MCF 10A (cell line): Measurements from ENCODE around the gene PTPRT. TPM values are rescaled to one million over a fixed set of nuclear protein-coding genes. Genes with fewer than 3 reads are reported as not detected.

ENCODE experiments used
- BruUV-seq: library from RNA; stranded (reverse); fragments of 400-500 nt; replicated peaks from 2 replicates; lab custom pipeline; 2021; lab: Mats Ljungman, UMichigan
- CTCF ChIA-PET: fragments of 300-600 bp; sonication (Branson Sonifier 250); formaldehyde crosslinking; extraction: SDS; loops from one replicate; lab custom pipeline; 2021; ENCODE audit warnings: antibody characterized with exemption, inconsistent platforms; lab: Yijun Ruan, JAX
- POLR2A ChIA-PET: fragments of 300-600, 350-650 bp; sonication (Branson Sonifier 250); formaldehyde crosslinking; extraction: SDS; loops from one replicate; lab custom pipeline; 2020; ENCODE audit warnings: antibody characterized with exemption, inconsistent platforms; lab: Yijun Ruan, JAX
- DNase-seq: peaks from one replicate; pipeline ENCODE4 v3.0.0-alpha.2; 2018; ENCODE audit not compliant: unreplicated experiment
- H3K27ac Mint-ChIP-seq: one replicate; pipeline ENCODE4 v1.8.0; 2022; ENCODE audit warnings: mild to moderate bottlenecking, low read depth, mixed read lengths; ENCODE audit not compliant: unreplicated experiment
- H3K27me3 Mint-ChIP-seq: one replicate; pipeline ENCODE4 v1.8.0; 2022; ENCODE audit warnings: mixed read lengths; ENCODE audit not compliant: insufficient read depth, unreplicated experiment
- H3K36me3 Mint-ChIP-seq: one replicate; pipeline ENCODE4 v1.8.0; 2022; ENCODE audit warnings: mild to moderate bottlenecking, moderate library complexity, mixed read lengths; ENCODE audit not compliant: insufficient read depth, unreplicated experiment
- H3K4me1 Mint-ChIP-seq: one replicate; pipeline ENCODE4 v1.8.0; 2022; ENCODE audit warnings: mixed read lengths; ENCODE audit not compliant: insufficient read depth, unreplicated experiment
- H3K4me3 Mint-ChIP-seq: one replicate; pipeline ENCODE4 v1.8.0; 2022; ENCODE audit warnings: mild to moderate bottlenecking, moderate library complexity, mixed read lengths; ENCODE audit not compliant: unreplicated experiment
- H3K9me3 Mint-ChIP-seq: one replicate; pipeline ENCODE4 v1.8.0; 2022; ENCODE audit warnings: mixed read lengths; ENCODE audit not compliant: unreplicated experiment
- intact Hi-C: fragments of 100-400 bp; cut with micrococcal nuclease; formaldehyde crosslinking; loops from 2 replicates; pipeline ENCODE4 v1.14.1; 2022
- total RNA-seq: library from RNA; stranded (reverse); gene quantifications from 2 replicates; pipeline ENCODE4 v1.2.3, GENCODE V29; 2022
- TF ChIP-seq, protein P1 (sequence below): fragments of 200-600 bp; IDR thresholded peaks from one replicate; pipeline ENCODE4 v1.8.0; 2022; ENCODE audit warnings: antibody characterized with exemption, mild to moderate bottlenecking; ENCODE audit not compliant: unreplicated experiment

Gene PTPRT
- total RNA-seq, 1 experiment from 2014 or later = not detected

GRCh38 chr20:42775037-42775436, 414.7 kb downstream of the PTPRT start:
- ChIA-PET CTCF (interaction anchor here (0.6 to 0.7 kb wide), 2 partner anchors 29 to 272 kb away, joined by 3 to 4 read pairs; no protein-coding TSS in a partner anchor), POLR2A (no interaction called here)
- intact Hi-C loops = no loop called here
- TF ChIP-seq, protein P1, sequence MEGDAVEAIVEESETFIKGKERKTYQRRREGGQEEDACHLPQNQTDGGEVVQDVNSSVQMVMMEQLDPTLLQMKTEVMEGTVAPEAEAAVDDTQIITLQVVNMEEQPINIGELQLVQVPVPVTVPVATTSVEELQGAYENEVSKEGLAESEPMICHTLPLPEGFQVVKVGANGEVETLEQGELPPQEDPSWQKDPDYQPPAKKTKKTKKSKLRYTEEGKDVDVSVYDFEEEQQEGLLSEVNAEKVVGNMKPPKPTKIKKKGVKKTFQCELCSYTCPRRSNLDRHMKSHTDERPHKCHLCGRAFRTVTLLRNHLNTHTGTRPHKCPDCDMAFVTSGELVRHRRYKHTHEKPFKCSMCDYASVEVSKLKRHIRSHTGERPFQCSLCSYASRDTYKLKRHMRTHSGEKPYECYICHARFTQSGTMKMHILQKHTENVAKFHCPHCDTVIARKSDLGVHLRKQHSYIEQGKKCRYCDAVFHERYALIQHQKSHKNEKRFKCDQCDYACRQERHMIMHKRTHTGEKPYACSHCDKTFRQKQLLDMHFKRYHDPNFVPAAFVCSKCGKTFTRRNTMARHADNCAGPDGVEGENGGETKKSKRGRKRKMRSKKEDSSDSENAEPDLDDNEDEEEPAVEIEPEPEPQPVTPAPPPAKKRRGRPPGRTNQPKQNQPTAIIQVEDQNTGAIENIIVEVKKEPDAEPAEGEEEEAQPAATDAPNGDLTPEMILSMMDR = no peak
- Mint-ChIP-seq H3K4me3 (no peak overlapping the region), H3K36me3 (no peaks in the 10 kb centered on the region), H3K4me1 (no peaks in the 10 kb centered on the region), H3K9me3 (peaks cover 41% of the 10 kb centered on the region), H3K27ac (no peak overlapping the region), H3K27me3 (no peaks in the 10 kb centered on the region)
- BruUV-seq = no TSS peak
- no peak for DNase-seq

DNA sequence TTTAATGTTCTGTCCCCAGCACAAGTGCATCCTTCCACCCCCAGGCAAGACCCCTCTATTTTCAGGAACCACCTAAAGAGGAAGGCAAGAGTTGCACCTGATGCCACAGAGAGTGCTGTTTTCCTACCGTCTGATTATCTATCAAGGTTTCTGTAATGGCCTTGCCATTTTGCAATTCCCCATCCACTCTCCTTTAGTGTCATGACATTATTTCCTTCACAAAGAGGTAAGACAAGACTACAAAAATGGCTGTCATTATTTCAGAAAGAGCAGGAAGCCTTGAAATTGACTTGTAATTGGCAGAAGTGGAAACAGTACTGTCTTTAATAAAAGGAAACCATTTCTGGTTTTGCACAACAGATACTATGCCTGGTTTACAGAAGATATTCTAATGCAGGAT, 426.7 kb downstream of the PTPRT start:
- CTCF ChIA-PET = no interaction called here
- no peak overlapping the region for H3K27ac Mint-ChIP-seq
- POLR2A ChIA-PET = no interaction called here
- peaks cover 38% of the 10 kb centered on the region for H3K9me3 Mint-ChIP-seq
- H3K4me1 Mint-ChIP-seq = no peaks in the 10 kb centered on the region
- TF ChIP-seq, protein P1 = no peak
- intact Hi-C loops = no loop called here
- H3K36me3 Mint-ChIP-seq = no peaks in the 10 kb centered on the region
- H3K27me3 Mint-ChIP-seq = no peaks in the 10 kb centered on the region
- no peak for DNase-seq
- no peak overlapping the region for H3K4me3 Mint-ChIP-seq
- no TSS peak for BruUV-seq

- Mint-ChIP-seq H3K4me1 (no peaks in the 10 kb centered on the region), H3K4me3 (no peak overlapping the region), H3K36me3 (no peaks in the 10 kb centered on the region), H3K9me3 (peaks cover 39% of the 10 kb centered on the region), H3K27me3 (no peaks in the 10 kb centered on the region), H3K27ac (no peak overlapping the region)
- TF ChIP-seq, protein P1 = no peak
- CTCF ChIA-PET = interaction anchor here (0.6 kb wide), 2 partner anchors 14 to 73 kb away, joined by 3 to 4 read pairs; no protein-coding TSS in a partner anchor
- no peak for DNase-seq
- POLR2A ChIA-PET = no interaction called here
- BruUV-seq = no TSS peak
- intact Hi-C loops = no loop called here
These were observed 432.7 kb downstream of the PTPRT start for GRCh38 chr20:42756991-42757390.

GRCh38 chr20:42754706-42755105, 435.0 kb downstream of the PTPRT start:
- TF ChIP-seq, protein P1 = no peak
- CTCF ChIA-PET = no interaction called here
- H3K9me3 Mint-ChIP-seq = peaks cover 42% of the 10 kb centered on the region
- no peaks in the 10 kb centered on the region for H3K27me3 Mint-ChIP-seq
- H3K4me1 Mint-ChIP-seq = no peaks in the 10 kb centered on the region
- H3K4me3 Mint-ChIP-seq = no peak overlapping the region
- no peak for DNase-seq
- intact Hi-C loops = no loop called here
- POLR2A ChIA-PET = no interaction called here
- no TSS peak for BruUV-seq
- H3K27ac Mint-ChIP-seq = no peak overlapping the region
- no peaks in the 10 kb centered on the region for H3K36me3 Mint-ChIP-seq
